ENCODE measurements around the gene MYH13.

MYH13 gene

DNA sequence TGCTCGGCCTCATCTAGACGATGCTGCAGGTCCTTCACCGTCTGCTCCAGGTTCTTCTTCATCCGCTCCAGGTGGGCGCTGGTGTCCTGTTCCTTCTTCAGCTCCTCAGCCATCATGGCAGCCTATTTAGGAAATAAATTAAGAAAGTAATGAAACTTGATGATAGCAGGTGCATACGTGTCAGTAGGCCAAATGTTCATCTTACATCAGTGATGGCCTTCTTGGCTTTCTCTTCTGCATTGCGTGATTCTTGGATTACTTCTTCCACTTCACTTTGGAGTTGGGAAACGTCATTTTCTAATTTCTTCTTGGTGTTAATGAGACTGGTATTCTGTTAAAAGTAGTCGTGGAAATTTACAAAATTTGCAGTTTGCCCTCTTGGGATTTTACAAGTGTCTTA, 20.1 kb upstream of the MYH13 start:
- H3K4me2 ChIP-seq (ENCODE audit: low read length), result no peak overlapping the region
- no peaks in the 10 kb centered on the region for H3K9me3 ChIP-seq (ENCODE audit: control insufficient read depth, low read length)

DNA sequence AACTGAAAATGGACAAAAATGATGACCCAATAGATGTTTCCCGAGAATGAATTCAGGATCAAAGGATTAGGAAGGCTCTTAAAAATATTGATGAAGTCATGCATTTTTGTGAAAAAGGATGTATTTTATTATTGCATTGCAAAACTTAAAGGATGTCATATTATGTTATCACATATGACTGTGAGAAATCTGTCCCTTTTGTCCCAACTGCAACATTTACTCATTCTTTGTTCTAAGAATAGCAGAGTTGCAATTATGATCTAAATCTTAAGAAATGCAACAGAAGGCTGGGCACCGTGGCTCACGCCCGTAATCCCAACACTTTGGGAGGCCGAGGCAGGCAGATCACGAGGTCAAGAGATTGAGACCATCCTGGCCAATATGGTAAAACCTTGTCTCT, 13.1 kb upstream of the MYH13 start:
- H2AFZ ChIP-seq, result no peak overlapping the region
- no peak overlapping the region for H3K27ac ChIP-seq
- TF ChIP-seq, protein P1, sequence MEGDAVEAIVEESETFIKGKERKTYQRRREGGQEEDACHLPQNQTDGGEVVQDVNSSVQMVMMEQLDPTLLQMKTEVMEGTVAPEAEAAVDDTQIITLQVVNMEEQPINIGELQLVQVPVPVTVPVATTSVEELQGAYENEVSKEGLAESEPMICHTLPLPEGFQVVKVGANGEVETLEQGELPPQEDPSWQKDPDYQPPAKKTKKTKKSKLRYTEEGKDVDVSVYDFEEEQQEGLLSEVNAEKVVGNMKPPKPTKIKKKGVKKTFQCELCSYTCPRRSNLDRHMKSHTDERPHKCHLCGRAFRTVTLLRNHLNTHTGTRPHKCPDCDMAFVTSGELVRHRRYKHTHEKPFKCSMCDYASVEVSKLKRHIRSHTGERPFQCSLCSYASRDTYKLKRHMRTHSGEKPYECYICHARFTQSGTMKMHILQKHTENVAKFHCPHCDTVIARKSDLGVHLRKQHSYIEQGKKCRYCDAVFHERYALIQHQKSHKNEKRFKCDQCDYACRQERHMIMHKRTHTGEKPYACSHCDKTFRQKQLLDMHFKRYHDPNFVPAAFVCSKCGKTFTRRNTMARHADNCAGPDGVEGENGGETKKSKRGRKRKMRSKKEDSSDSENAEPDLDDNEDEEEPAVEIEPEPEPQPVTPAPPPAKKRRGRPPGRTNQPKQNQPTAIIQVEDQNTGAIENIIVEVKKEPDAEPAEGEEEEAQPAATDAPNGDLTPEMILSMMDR (IDR thresholded peaks at IDR 0.05), result no peak
- H3K4me2 ChIP-seq (ENCODE audit: low read length), result no peak overlapping the region
- H3K4me3 ChIP-seq (ENCODE audit: low read depth, low read length), result no peak overlapping the region
- H3K79me2 ChIP-seq, result no peaks in the 10 kb centered on the region
- H3K4me1 ChIP-seq, result no peaks in the 10 kb centered on the region
- no peaks in the 10 kb centered on the region for H3K9me3 ChIP-seq (ENCODE audit: control insufficient read depth, low read length)
- no peaks in the 10 kb centered on the region for H3K36me3 ChIP-seq (ENCODE audit: control insufficient read depth, insufficient read depth, low read length)
- H3K27me3 ChIP-seq (ENCODE audit: control insufficient read depth, insufficient read depth, low read length), result no peaks in the 10 kb centered on the region
- H3K9ac ChIP-seq, result no peak overlapping the region

More for the DNA sequence above, 20.1 kb upstream of the MYH13 start:
- Histone ChIP-seq H3K27me3 (ENCODE audit: control insufficient read depth, insufficient read depth, low read length) (no peaks in the 10 kb centered on the region), H3K9ac (no peak overlapping the region), H3K27ac (no peak overlapping the region), H3K79me2 (no peaks in the 10 kb centered on the region), H3K36me3 (ENCODE audit: control insufficient read depth, insufficient read depth, low read length) (no peaks in the 10 kb centered on the region), H3K4me3 (ENCODE audit: low read depth, low read length) (no peak overlapping the region), H3K4me1 (no peaks in the 10 kb centered on the region), H2AFZ (no peak overlapping the region)
- TF ChIP-seq, protein P1 (IDR thresholded peaks at IDR 0.05), result no peak

DNA sequence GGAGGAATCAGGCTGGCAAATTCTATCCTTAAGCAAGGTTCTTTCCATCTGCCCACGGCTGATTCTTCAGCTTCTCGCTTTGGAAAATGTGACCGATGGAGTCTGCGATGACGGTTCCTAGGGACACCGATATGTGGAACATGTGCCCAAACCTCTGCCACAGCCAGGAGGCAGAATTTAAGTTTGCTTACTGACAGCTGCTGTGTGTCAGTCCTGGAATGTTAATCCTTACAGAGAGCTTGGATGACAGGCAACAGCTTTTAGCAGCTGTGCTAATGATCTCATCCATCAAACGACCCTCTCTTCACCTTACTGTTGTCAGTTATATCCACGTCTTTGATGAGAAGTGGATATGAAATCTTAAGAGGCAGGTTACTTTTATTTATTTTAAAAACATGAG, 11.4 kb upstream of the MYH13 start:
- Histone ChIP-seq H3K36me3 (ENCODE audit: control insufficient read depth, insufficient read depth, low read length) (no peaks in the 10 kb centered on the region), H3K4me3 (ENCODE audit: low read depth, low read length) (no peak overlapping the region), H3K27me3 (ENCODE audit: control insufficient read depth, insufficient read depth, low read length) (no peaks in the 10 kb centered on the region), H3K4me2 (ENCODE audit: low read length) (no peak overlapping the region), H3K79me2 (no peaks in the 10 kb centered on the region), H3K9ac (no peak overlapping the region), H3K4me1 (no peaks in the 10 kb centered on the region), H2AFZ (no peak overlapping the region), H3K9me3 (ENCODE audit: control insufficient read depth, low read length) (no peaks in the 10 kb centered on the region), H3K27ac (no peak overlapping the region)
- TF ChIP-seq, protein P1 (IDR thresholded peaks at IDR 0.05), result no peak

DNA sequence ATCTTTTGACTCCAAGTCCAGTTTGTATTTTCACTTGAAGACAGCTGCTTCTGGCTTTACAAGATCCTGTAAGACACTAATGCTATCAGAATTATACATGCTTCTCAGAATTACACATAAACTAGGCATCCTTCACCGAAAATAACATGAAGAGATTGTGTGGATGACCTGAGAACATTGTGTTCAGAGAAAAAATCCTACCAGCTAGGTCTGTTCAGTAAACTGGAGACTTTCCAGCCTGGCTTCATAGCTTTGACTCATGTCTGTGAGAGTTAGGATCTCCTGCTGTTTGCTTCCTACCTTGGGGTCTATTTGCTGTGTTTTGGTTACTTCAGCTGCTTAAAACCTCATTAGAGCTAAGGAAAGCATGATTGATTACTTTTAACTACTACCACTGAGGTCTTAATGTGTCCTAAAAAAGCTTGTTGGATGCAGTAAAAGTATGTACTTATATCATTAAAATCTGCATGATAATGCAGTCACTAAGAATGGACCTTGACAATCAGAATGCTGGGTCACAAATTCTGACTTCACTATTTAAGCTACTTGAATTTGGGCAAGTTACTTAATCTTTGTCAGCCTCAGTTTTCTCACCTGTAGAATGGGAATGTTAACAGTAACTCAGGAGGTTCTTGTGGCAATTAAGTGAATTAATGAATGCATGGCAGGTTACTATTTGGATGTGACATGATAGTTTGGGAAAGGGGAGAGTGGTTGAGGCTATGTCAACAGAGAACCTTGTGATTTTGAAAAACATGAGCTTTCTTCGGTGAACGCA, 8.0 kb upstream of the MYH13 start:
- no peaks in the 10 kb centered on the region for H3K9me3 ChIP-seq (ENCODE audit: control insufficient read depth, low read length)
- H3K9ac ChIP-seq, result no peak overlapping the region
- no peaks in the 10 kb centered on the region for H3K79me2 ChIP-seq
- no peak overlapping the region for H3K4me3 ChIP-seq (ENCODE audit: low read depth, low read length)
- no peak overlapping the region for H3K4me2 ChIP-seq (ENCODE audit: low read length)
- no peak overlapping the region for H3K27ac ChIP-seq
- TF ChIP-seq, protein P1 (IDR thresholded peaks at IDR 0.05), result no peak
- H3K36me3 ChIP-seq (ENCODE audit: control insufficient read depth, insufficient read depth, low read length), result no peaks in the 10 kb centered on the region
- no peak overlapping the region for H2AFZ ChIP-seq
- no peaks in the 10 kb centered on the region for H3K27me3 ChIP-seq (ENCODE audit: control insufficient read depth, insufficient read depth, low read length)
- no peaks in the 10 kb centered on the region for H3K4me1 ChIP-seq
